Measurements from ENCODE around the gene SLC22A16.

- no peak for TF ChIP-seq CTCF (IDR thresholded peaks at IDR 0.05; ENCODE audit: insufficient read depth, low read depth, low read length)
- TF ChIP-seq EZH2 (IDR thresholded peaks at IDR 0.05; ENCODE audit: insufficient read depth, low read length): no peak
Measured at GRCh38 chr6:110390404-110390803, 86.0 kb downstream of the SLC22A16 start.
